Fibroblast of the aortic adventitia (primary cell): Measurements from ENCODE around the gene PYURF. TPM values are rescaled to one million over a fixed set of nuclear protein-coding genes. Genes with fewer than 3 reads are reported as not detected.

Experiments used
- DNase-seq: peaks from one replicate; pipeline ENCODE4 v3.0.0-alpha.2; 2010; ENCODE audit warnings: low read depth
- H3K4me3 ChIP-seq: 2 replicates; pipeline ENCODE4 v1.5.1; 2011; ENCODE audit warnings: low read depth, mild to moderate bottlenecking, control low read depth, low read length, moderate library complexity
- CTCF ChIP-seq: IDR thresholded peaks from 2 replicates; pipeline ENCODE4 v1.5.1; 2011; ENCODE audit warnings: mild to moderate bottlenecking, low read length, control low read depth, inconsistent platforms; ENCODE audit not compliant: insufficient read depth
- total RNA-seq: library from RNA; depleted of rRNA; stranded (reverse); fragments of >200 nt; gene quantifications from 2 replicates; pipeline ENCODE4 v1.2.3, GENCODE V29; 2012; ENCODE audit warnings: low replicate concordance

PYURF gene
- total RNA-seq, 1 donor, result 69.7 TPM

GRCh38 chr4:88514557-88515511 lies 8.7 kb downstream of the PYURF start:
- DNase-seq, result no peak
- H3K4me3 ChIP-seq, result no peak overlapping the region
- TF ChIP-seq CTCF, result no peak

GRCh38 chr4:88511236-88511635 lies 12.3 kb downstream of the PYURF start:
- no peak for DNase-seq
- no peak overlapping the region for H3K4me3 ChIP-seq
- TF ChIP-seq CTCF, result no peak

GRCh38 chr4:88503344-88503743 lies 20.2 kb downstream of the PYURF start:
- no peak overlapping the region for H3K4me3 ChIP-seq
- TF ChIP-seq CTCF, result no peak
- DNase-seq, result no peak

- no peak for DNase-seq
- TF ChIP-seq CTCF, result no peak
Measured at GRCh38 chr4:88497859-88498409, 25.6 kb downstream of the PYURF start.

GRCh38 chr4:88489100-88489761 lies 34.3 kb downstream of the PYURF start:
- no peak for DNase-seq
- no peak overlapping the region for H3K4me3 ChIP-seq
- TF ChIP-seq CTCF, result no peak

More at GRCh38 chr4:88497859-88498409, 25.6 kb downstream of the PYURF start:
- no peak overlapping the region for H3K4me3 ChIP-seq

- peak; percentile 11 for DNase-seq
- no peak for TF ChIP-seq CTCF
- H3K4me3 ChIP-seq, result no peak overlapping the region
Measured at GRCh38 chr4:88481537-88481936, 42.0 kb downstream of the PYURF start.
